IMR-90 (cell line): ENCODE results near the gene PKD1L1. TPM values are rescaled to one million over a fixed set of nuclear protein-coding genes. Genes with fewer than 3 reads are reported as not detected.

ENCODE experiments used
- ATAC-seq: fragments of 200-7000 bp; cut with Tn5 transposase; 2 replicates; pipeline ENCODE4 v1.9.1; 2020; ENCODE audit warnings: low read depth, mild to moderate bottlenecking, moderate library complexity
- BruUV-seq: library from RNA; stranded (reverse); fragments of 400-500 nt; replicated peaks from 2 replicates; lab custom pipeline; 2021; lab: Mats Ljungman, UMichigan
- CTCF ChIA-PET: fragments of 300-600 bp; formaldehyde crosslinking; extraction: SDS; loops from one replicate; lab custom pipeline; 2021; ENCODE audit warnings: antibody characterized with exemption; lab: Yijun Ruan, JAX
- POLR2A ChIA-PET: fragments of 300-600 bp; sonication (Branson Sonifier 250); formaldehyde crosslinking; loops from one replicate; lab custom pipeline; 2022; ENCODE audit warnings: antibody characterized with exemption; ENCODE audit not compliant: unreplicated experiment; lab: Charles Lee
- DNase-seq: peaks from one replicate; pipeline ENCODE4 v3.0.0; 2013
- H2AFZ ChIP-seq: replicated peaks from 2 replicates; pipeline ENCODE3; 2013; ENCODE audit warnings: low read length, mild to moderate bottlenecking; ENCODE audit not compliant: poor library complexity
- H2AK5ac ChIP-seq: 2 replicates; pipeline ENCODE4 v1.6.1; 2013; ENCODE audit warnings: low read depth, low read length, inconsistent platforms
- H2AK9ac ChIP-seq: replicated peaks from 2 replicates; pipeline ENCODE3; 2013; ENCODE audit warnings: mild to moderate bottlenecking, low read depth, low read length, moderate library complexity; ENCODE audit not compliant: poor library complexity
- H2BK120ac ChIP-seq: 2 replicates; pipeline ENCODE4 v1.6.1; 2013; ENCODE audit warnings: low read depth, low read length, inconsistent platforms
- H2BK15ac ChIP-seq: 3 replicates; pipeline ENCODE4 v1.6.1; 2013; ENCODE audit warnings: low read depth, low read length, inconsistent platforms
- H2BK20ac ChIP-seq: 2 replicates; pipeline ENCODE4 v1.6.1; 2013; ENCODE audit warnings: low read depth, mild to moderate bottlenecking, inconsistent platforms, low read length, moderate library complexity
- H2BK5ac ChIP-seq: 2 replicates; pipeline ENCODE4 v1.6.1; 2013; ENCODE audit warnings: mild to moderate bottlenecking, low read depth, low read length, inconsistent platforms; ENCODE audit not compliant: poor library complexity, severe bottlenecking
- H3K14ac ChIP-seq: replicated peaks from 2 replicates; pipeline ENCODE4 v1.6.1; 2013; ENCODE audit warnings: low read depth, low read length, inconsistent platforms
- H3K18ac ChIP-seq: 2 replicates; pipeline ENCODE4 v1.6.1; 2013; ENCODE audit warnings: low read depth, low read length, control low read depth
- H3K23ac ChIP-seq: 2 replicates; pipeline ENCODE4 v1.6.1; 2013; ENCODE audit warnings: low read depth, low read length, inconsistent platforms
- H3K27ac ChIP-seq: 2 replicates; pipeline ENCODE4 v1.5.1; 2013; ENCODE audit warnings: mild to moderate bottlenecking, control low read depth, low read length; ENCODE audit not compliant: insufficient read depth
- H3K27me3 ChIP-seq: 2 replicates; pipeline ENCODE4 v1.6.1; 2013; ENCODE audit warnings: low read length; ENCODE audit not compliant: control insufficient read depth, insufficient read depth
- H3K36me3 ChIP-seq: 2 replicates; pipeline ENCODE4 v1.6.1; 2013; ENCODE audit warnings: low read length, mixed read lengths; ENCODE audit not compliant: control insufficient read depth, insufficient read depth
- H3K4ac ChIP-seq: 2 replicates; pipeline ENCODE4 v1.6.1; 2013; ENCODE audit warnings: low read depth, low read length, inconsistent platforms
- H3K4me1 ChIP-seq: 2 replicates; pipeline ENCODE4 v1.6.1; 2013; ENCODE audit warnings: low read length, mixed read lengths; ENCODE audit not compliant: control insufficient read depth, insufficient read depth
- H3K4me2 ChIP-seq: 2 replicates; pipeline ENCODE4 v1.6.1; 2013; ENCODE audit warnings: low read depth, mild to moderate bottlenecking, control low read depth, low read length, moderate library complexity
- H3K4me3 ChIP-seq: 2 replicates; pipeline ENCODE4 v1.5.1; 2013; ENCODE audit warnings: low read depth, mild to moderate bottlenecking, control low read depth, low read length, moderate library complexity; ENCODE audit not compliant: insufficient read depth
- H3K56ac ChIP-seq: 2 replicates; pipeline ENCODE4 v1.6.1; 2013; ENCODE audit warnings: low read length, inconsistent platforms; ENCODE audit not compliant: insufficient read depth; ENCODE audit errors: extremely low read depth
- H3K79me1 ChIP-seq, 2 experiments: 2 replicates each; pipeline ENCODE4 v1.6.1; 2013; ENCODE audit warnings: low read length in 2 of 2, inconsistent platforms in 1 of 2, low read depth in 1 of 2
- H3K9ac ChIP-seq: 2 replicates; pipeline ENCODE4 v1.6.1; 2013; ENCODE audit warnings: low read depth, low read length, control low read depth
- H3K9me1 ChIP-seq: 2 replicates; pipeline ENCODE4 v1.6.1; 2013; ENCODE audit warnings: low read length, inconsistent platforms; ENCODE audit not compliant: insufficient read depth
- H3K9me3 ChIP-seq: 2 replicates; pipeline ENCODE4 v1.6.1; 2013; ENCODE audit warnings: low read length; ENCODE audit not compliant: control insufficient read depth, insufficient read depth
- H4K20me1 ChIP-seq: 2 replicates; pipeline ENCODE4 v1.6.1; 2013; ENCODE audit warnings: low read length, inconsistent platforms; ENCODE audit not compliant: insufficient read depth
- H4K5ac ChIP-seq: 2 replicates; pipeline ENCODE4 v1.6.1; 2013; ENCODE audit warnings: mild to moderate bottlenecking, low read depth, low read length, control low read depth
- H4K8ac ChIP-seq, 2 experiments: 2 replicates each; pipeline ENCODE4 v1.6.1; 2013; ENCODE audit warnings: low read depth in 2 of 2, low read length in 2 of 2, control low read depth in 1 of 2, inconsistent platforms in 1 of 2
- H4K91ac ChIP-seq: 2 replicates; pipeline ENCODE4 v1.6.1; 2013; ENCODE audit warnings: low read depth, low read length, inconsistent platforms; ENCODE audit not compliant: insufficient read depth
- BHLHE40 ChIP-seq: fragments of 150-350 bp; IDR thresholded peaks from 2 replicates; pipeline ENCODE4 v1.6.1; 2016; ENCODE audit warnings: mild to moderate bottlenecking, low read depth, low read length
- CEBPB ChIP-seq: IDR thresholded peaks from 2 replicates; pipeline ENCODE4 v1.6.1; 2012; ENCODE audit warnings: low read depth, low read length, improper control_type of control experiment
- CHD1 ChIP-seq: IDR thresholded peaks from 2 replicates; pipeline ENCODE4 v1.6.1; 2012; ENCODE audit warnings: low read depth, low read length, improper control_type of control experiment
- CTCF ChIP-seq: conservative IDR thresholded peaks from 2 replicates; pipeline ENCODE4 v1.5.1; 2012; ENCODE audit warnings: mild to moderate bottlenecking, low read depth, low read length, improper control_type of control experiment
- ELK1 ChIP-seq: fragments of 150-350 bp; IDR thresholded peaks from 2 replicates; pipeline ENCODE4 v1.6.1; 2016; ENCODE audit warnings: low read depth, mild to moderate bottlenecking, low read length, moderate library complexity, borderline replicate concordance
- FOS ChIP-seq: fragments of 150-350 bp; IDR thresholded peaks from 2 replicates; pipeline ENCODE4 v1.6.1; 2016; ENCODE audit warnings: low read depth, low read length
- MAFK ChIP-seq: IDR thresholded peaks from 2 replicates; pipeline ENCODE4 v1.6.1; 2012; ENCODE audit warnings: low read depth, low read length, improper control_type of control experiment
- MAZ ChIP-seq: IDR thresholded peaks from 2 replicates; pipeline ENCODE4 v1.6.1; 2012; ENCODE audit warnings: low read depth, mild to moderate bottlenecking, low read length, improper control_type of control experiment, moderate library complexity, borderline replicate concordance
- MXI1 ChIP-seq: IDR thresholded peaks from 2 replicates; pipeline ENCODE4 v1.6.1; 2012; ENCODE audit warnings: low read depth, mild to moderate bottlenecking, low read length, moderate library complexity, borderline replicate concordance
- NFE2L2 ChIP-seq: fragments of 150-350 bp; IDR thresholded peaks from 2 replicates; pipeline ENCODE4 v1.6.1; 2016; ENCODE audit warnings: low read depth, mild to moderate bottlenecking, low read length
- POLR2A ChIP-seq: IDR thresholded peaks from 2 replicates; pipeline ENCODE4 v1.6.1; 2012; ENCODE audit warnings: mild to moderate bottlenecking, low read depth, low read length
- RAD21 ChIP-seq: IDR thresholded peaks from 2 replicates; pipeline ENCODE4 v1.6.1; 2012; ENCODE audit warnings: low read length, improper control_type of control experiment
- RCOR1 ChIP-seq: IDR thresholded peaks from 2 replicates; pipeline ENCODE4 v1.6.1; 2012; ENCODE audit warnings: mild to moderate bottlenecking, low read length, improper control_type of control experiment; ENCODE audit not compliant: insufficient replicate concordance
- RFX5 ChIP-seq: IDR thresholded peaks from 2 replicates; pipeline ENCODE4 v1.8.0; 2012; ENCODE audit warnings: low read depth, mild to moderate bottlenecking, low read length, moderate library complexity
- SMC3 ChIP-seq: fragments of 150-350 bp; IDR thresholded peaks from 2 replicates; pipeline ENCODE4 v1.6.1; 2016; ENCODE audit warnings: low read depth, mild to moderate bottlenecking, antibody characterized with exemption, low read length, moderate library complexity
- USF2 ChIP-seq: fragments of 150-350 bp; IDR thresholded peaks from 2 replicates; pipeline ENCODE4 v1.6.1; 2017; ENCODE audit warnings: mild to moderate bottlenecking, antibody characterized with exemption, low read length, low read depth
- WGBS, 2 experiments: methylation state at CpG; one replicate each; pipeline versions ENCODE4 v1.1.5 to v1.1.7; 2013; ENCODE audit warnings: missing lambda C conversion rate in 2 of 2; ENCODE audit not compliant: insufficient read length in 1 of 2; ENCODE audit errors: extremely low coverage in 2 of 2; 5-methylcytosine and 5-hydroxymethylcytosine counted together
- dilution Hi-C: fragments of 300-500 bp; cut with HindIII; formaldehyde crosslinking; loops from one replicate; pipeline ENCODE4 v1.14.3; 2018; ENCODE audit warnings: low sequenced_read_pairs; ENCODE audit not compliant: unreplicated experiment
- in situ Hi-C: fragments of 300-500 bp; cut with MboI; formaldehyde crosslinking; loops from 3 replicates; pipeline ENCODE4 v1.14.3; 2019; ENCODE audit warnings: low sequenced_read_pairs, inconsistent platforms, mixed read lengths
- intact Hi-C: fragments of 100-400 bp; cut with micrococcal nuclease; formaldehyde crosslinking; loops from 2 replicates; pipeline ENCODE4 v1.10.0; 2022
- polyA plus RNA-seq, 3 experiments: library from polyadenylated mRNA; depleted of rRNA; stranded (reverse); fragments of >200 nt; gene quantifications; 2 replicates each; pipeline ENCODE4 v1.2.3, GENCODE V29; 2012; ENCODE audit warnings: low replicate concordance in 1 of 3
- total RNA-seq: library from RNA; depleted of rRNA; stranded (reverse); fragments of >200 nt; gene quantifications from 2 replicates; pipeline ENCODE4 v1.2.3, GENCODE V29; 2012

PKD1L1 gene
- total and polyA plus RNA-seq, 2 of the 4 experiments (the other 2 are of a cell fraction) = under 0.01 to 0.15 TPM

- ChIA-PET CTCF (interaction anchor here (0.6 kb wide), 1 partner anchor 321 kb away, joined by 4 read pairs; no protein-coding TSS in a partner anchor), POLR2A (no interaction called here)
- no peak overlapping the region for H3K4ac ChIP-seq
- no peak overlapping the region for H3K27ac ChIP-seq
- H3K4me2 ChIP-seq = no peak overlapping the region
- no TSS peak for BruUV-seq
- H3K27me3 ChIP-seq = peaks cover 35% of the 10 kb centered on the region
- H3K9me1 ChIP-seq = no peaks in the 10 kb centered on the region
- no peak for ATAC-seq
- no CpG with 5 or more reads among the region's 4 CpGs for WGBS, 2 experiments
- no peaks in the 10 kb centered on the region for H3K36me3 ChIP-seq
- H3K4me1 ChIP-seq = no peaks in the 10 kb centered on the region
- DNase-seq = no peak
- no peaks in the 10 kb centered on the region for H3K79me1 ChIP-seq
- no peak overlapping the region for H2BK120ac ChIP-seq
- H3K14ac ChIP-seq = no peak overlapping the region
- no peak overlapping the region for H2BK15ac ChIP-seq
- no peak overlapping the region for H2BK20ac ChIP-seq
- no peak overlapping the region for H3K4me3 ChIP-seq
- H3K23ac ChIP-seq = no peak overlapping the region
- no peak overlapping the region for H3K18ac ChIP-seq
- no peak overlapping the region for H4K5ac ChIP-seq
- H4K8ac ChIP-seq = no peak overlapping the region
- in situ Hi-C loops = no loop called here
- H2AK9ac ChIP-seq = no peak overlapping the region
- no peaks in the 10 kb centered on the region for H4K20me1 ChIP-seq
- no peak overlapping the region for H3K9ac ChIP-seq
- dilution Hi-C loops = no loop called here
- no peak overlapping the region for H3K56ac ChIP-seq
- H4K91ac ChIP-seq = no peak overlapping the region
- TF ChIP-seq BHLHE40 (no peak), CTCF (no peak), SMC3 (no peak), CEBPB (no peak), ELK1 (no peak), RAD21 (no peak), RCOR1 (no peak), MAZ (no peak), RFX5 (no peak), USF2 (no peak), NFE2L2 (no peak), MXI1 (no peak), MAFK (no peak), CHD1 (no peak), FOS (no peak), POLR2A (no peak)
- H2AFZ ChIP-seq = no peak overlapping the region
- no peaks in the 10 kb centered on the region for H3K9me3 ChIP-seq
- intact Hi-C loops = no loop called here
- H2BK5ac ChIP-seq = no peak overlapping the region
- no peak overlapping the region for H2AK5ac ChIP-seq
Observed at GRCh38 chr7:47897831-47898230, 50.4 kb downstream of the PKD1L1 start.
